ENCODE results near the gene DSCAM. TPM values are rescaled to one million over a fixed set of nuclear protein-coding genes. Genes with fewer than 3 reads are reported as not detected.
"Not testable (repeated sequence)": the region's sequence is repeated elsewhere in the genome, so short reads cannot be mapped to it uniquely, and the experiment has no call there.

Gene DSCAM
- total RNA-seq, 2 donors from 2014 or later, result not detected

DNA sequence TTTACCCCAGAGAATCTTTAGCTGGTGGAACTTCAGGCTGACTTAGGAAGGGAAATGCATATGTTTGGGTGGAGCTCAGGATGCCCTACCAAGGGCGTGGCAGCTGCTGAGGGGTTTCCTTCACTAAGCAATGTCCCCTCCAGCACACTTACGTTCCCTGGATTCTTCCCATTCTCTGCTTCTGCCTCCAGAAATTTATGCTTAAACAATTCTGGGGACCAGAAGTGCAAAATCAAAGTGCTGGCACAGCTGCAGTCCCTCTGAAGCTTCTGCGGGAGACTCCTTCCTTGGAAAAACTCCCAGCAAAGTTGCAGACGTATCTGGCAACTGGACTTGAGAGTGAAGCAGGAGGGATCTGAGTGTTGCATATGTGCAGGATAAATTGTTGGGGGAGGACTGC, 576.9 kb downstream of the DSCAM start:
- DNase-seq (ENCODE audit: low spot score), result no peak
- no peak for ATAC-seq
- H3K9me3 Mint-ChIP-seq, result peaks cover 6% of the 10 kb centered on the region
- H3K36me3 Mint-ChIP-seq, result no peaks in the 10 kb centered on the region
- no peaks in the 10 kb centered on the region for H3K27me3 Mint-ChIP-seq
- no peak overlapping the region for H3K4me3 Mint-ChIP-seq
- H3K4me1 Mint-ChIP-seq (ENCODE audit: low read depth in 2 of 2), result no peaks in the 10 kb centered on the region
- H3K27ac Mint-ChIP-seq, result no peak overlapping the region

DNA sequence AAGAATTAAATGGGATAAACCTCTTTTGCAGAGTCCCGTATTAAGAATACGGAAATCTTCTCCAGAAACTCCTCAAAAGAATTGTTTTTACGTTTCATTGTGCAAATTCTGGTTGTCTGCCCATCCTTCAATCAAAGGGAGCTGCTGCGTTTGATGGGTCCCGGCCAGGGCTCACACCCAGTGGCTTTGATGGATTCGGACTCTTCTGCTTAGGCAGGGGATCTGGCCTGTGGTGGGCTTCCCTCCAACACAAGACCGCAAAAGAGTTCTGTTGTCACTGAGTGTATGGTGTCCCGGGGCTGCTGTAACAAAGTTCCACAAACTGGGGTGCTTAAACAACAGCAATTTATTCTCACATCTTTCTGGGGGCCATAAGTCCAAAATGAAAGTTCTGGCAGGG, 577.7 kb downstream of the DSCAM start:
- H3K36me3 Mint-ChIP-seq, result no peaks in the 10 kb centered on the region
- peaks cover 6% of the 10 kb centered on the region for H3K9me3 Mint-ChIP-seq
- no peak for ATAC-seq

DNA sequence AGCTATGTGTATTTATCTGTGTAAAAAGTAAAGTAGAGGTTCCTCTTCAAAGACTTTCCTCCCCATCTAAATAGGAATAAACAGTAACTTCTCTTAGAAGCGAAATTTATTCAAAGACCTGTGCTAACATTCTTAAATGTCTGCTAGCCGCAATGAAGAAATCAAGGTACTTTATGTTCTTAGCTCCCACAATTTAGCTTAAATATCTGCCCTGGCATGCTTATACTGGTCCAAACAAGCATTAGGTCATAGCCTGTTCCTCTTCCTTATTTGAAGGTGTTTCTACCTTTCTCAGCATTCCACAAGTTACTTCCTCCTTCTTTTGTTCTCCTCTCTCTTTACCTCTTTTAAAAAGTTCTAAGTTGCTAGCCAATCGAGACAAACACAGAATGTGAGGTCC, 588.5 kb downstream of the DSCAM start:
- H3K4me1 Mint-ChIP-seq (ENCODE audit: low read depth in 2 of 2); DNase-seq (ENCODE audit: low spot score); H3K27ac Mint-ChIP-seq; H3K4me3 Mint-ChIP-seq; ATAC-seq; H3K27me3 Mint-ChIP-seq; H3K36me3 Mint-ChIP-seq: not testable (repeated sequence)
- H3K9me3 Mint-ChIP-seq, result peaks cover 15% of the 10 kb centered on the region

More for the DNA sequence above, 577.7 kb downstream of the DSCAM start:
- H3K4me3 Mint-ChIP-seq, result no peak overlapping the region
- no peak for DNase-seq (ENCODE audit: low spot score)
- no peaks in the 10 kb centered on the region for H3K27me3 Mint-ChIP-seq
- no peak overlapping the region for H3K27ac Mint-ChIP-seq
- no peaks in the 10 kb centered on the region for H3K4me1 Mint-ChIP-seq (ENCODE audit: low read depth in 2 of 2)

DNA sequence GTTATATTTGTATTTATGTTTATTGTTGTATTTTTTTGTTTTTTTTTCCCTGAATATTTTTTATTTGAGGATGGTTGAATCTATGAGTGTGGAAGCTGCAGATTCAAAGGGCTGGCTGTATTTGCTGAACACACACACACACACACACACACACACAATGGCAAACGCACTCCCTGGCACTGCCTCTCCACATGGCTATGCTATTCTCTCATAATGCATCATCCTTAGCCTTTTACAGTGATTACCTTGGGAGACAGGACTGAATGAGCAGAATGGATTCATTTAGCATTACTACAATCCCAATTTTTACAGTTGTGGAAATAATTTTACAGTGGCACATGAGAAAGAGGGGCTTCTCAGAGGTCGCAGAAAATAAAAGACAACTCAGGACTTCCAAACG, 589.6 kb downstream of the DSCAM start:
- H3K4me3 Mint-ChIP-seq, result no peak overlapping the region
- H3K9me3 Mint-ChIP-seq, result peaks cover 15% of the 10 kb centered on the region
- DNase-seq (ENCODE audit: low spot score) (no peak), ATAC-seq (no peak)
- no peaks in the 10 kb centered on the region for H3K36me3 Mint-ChIP-seq
- no peaks in the 10 kb centered on the region for H3K27me3 Mint-ChIP-seq
- H3K4me1 Mint-ChIP-seq (ENCODE audit: low read depth in 2 of 2), result no peaks in the 10 kb centered on the region
- no peak overlapping the region for H3K27ac Mint-ChIP-seq

DNA sequence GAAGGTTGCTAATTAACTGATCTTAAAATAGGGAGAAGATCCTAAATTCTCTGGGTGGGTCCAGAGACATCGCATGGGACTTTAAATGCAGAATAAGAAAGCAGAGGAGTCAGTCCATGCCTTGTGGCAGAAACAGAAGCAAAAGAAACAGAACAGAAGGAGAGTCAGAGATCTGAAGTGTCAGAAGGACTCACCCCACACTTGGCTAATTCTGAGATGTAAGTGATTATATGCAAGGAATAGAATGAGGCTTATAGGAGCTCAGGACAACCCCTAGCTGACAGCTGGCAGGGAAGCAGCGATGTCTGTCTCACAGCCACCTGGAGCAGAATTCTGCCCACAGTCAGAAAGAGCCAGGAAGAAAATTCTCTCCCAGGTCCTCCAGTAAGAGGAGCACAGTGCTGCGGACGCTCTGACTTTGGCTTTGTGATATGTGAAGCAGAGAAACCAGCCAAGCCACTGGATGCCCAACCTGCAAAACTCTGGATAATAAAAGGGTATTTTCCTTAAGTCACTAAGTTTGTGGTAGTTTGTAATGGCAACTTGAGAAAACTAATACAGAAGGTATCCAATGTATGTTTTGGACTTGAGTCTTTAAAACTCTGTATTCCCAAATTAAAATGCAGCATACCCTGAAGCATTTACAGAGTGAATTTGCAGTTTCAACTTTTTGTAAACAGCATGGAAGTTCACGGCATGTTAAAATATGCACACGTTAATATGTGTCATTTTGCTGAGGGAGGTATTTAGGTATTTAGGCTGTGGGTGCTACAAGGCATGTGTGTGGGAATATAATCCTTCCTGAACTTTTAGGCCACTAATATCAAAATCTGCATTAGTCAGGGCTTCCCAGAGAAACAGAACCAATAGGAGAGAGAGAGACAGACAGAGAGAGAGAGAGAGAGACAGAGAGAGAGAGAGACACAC, 591.2 kb downstream of the DSCAM start:
- DNase-seq (ENCODE audit: low spot score) (no peak), ATAC-seq (no peak)
- Mint-ChIP-seq H3K4me3 (no peak overlapping the region), H3K4me1 (ENCODE audit: low read depth in 2 of 2) (no peaks in the 10 kb centered on the region), H3K27me3 (no peaks in the 10 kb centered on the region), H3K36me3 (no peaks in the 10 kb centered on the region), H3K9me3 (peaks cover 17% of the 10 kb centered on the region), H3K27ac (no peak overlapping the region)

DNA sequence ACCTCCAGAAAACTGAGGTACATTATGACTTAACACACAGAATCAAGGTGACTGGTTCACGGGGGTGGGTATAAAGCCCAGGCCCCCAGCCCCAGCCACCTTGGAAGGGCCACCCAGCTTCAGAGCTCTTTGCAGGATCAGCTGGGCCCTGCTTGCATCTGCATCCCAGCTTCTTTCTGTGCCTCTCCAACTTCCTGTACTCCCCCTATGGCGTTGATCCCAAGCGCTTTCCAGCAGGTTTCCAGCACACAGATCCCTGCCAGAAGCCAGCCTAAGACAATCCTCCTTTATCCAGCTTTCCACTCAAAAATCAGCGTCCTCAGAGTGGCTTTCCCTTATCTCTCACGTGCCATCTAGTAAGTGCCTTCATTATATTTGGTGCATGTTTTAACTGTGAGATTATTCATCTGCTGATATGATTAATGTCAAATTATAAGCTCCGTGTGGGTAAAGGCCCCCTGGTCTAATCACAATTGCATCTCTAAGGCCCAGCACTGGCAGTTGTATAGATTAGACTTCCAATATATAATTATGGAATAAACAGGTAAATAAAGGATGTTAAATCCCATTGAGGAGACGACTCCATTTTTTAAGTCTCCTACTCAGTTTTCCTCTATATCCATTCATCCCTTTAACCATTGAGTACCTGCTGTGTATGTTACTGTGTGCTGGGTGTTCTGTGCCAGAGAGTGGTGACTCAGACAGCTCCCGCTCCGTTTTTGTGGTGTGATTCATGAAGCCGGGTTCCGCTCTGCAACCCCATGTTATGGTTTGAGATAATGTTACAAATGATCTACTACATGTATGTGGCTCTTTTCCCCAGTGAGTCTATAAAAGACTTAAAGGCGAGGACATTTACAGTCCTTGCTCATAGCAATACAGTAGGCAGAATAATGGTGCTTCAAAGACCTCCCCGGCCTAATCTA, 592.2 kb downstream of the DSCAM start:
- Mint-ChIP-seq H3K4me1 (ENCODE audit: low read depth in 2 of 2) (no peaks in the 10 kb centered on the region), H3K9me3 (peaks cover 17% of the 10 kb centered on the region), H3K27ac (no peak overlapping the region), H3K27me3 (no peaks in the 10 kb centered on the region), H3K4me3 (no peak overlapping the region), H3K36me3 (no peaks in the 10 kb centered on the region)
- no peak for ATAC-seq
- no peak for DNase-seq (ENCODE audit: low spot score)

DNA sequence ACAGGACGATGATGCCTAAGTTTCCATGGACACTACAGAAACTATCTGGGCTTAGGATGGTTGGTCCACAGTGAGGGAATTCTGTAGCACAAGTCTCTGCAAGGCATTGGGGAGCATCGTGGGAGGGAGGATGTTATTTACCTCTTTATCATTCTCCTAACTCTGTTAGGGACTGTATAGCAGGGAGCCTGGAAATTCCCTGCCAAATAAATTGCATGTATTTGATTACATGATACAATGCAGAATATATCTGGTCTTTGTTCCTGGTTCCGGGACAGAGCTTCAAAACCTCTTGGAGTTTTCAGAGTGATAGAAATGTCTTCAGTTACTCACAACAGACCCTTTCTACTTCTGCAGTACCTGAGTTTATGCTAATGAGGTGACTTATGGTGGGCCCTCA, 593.8 kb downstream of the DSCAM start:
- no peak for ATAC-seq
- H3K36me3 Mint-ChIP-seq, result no peaks in the 10 kb centered on the region
- no peak overlapping the region for H3K27ac Mint-ChIP-seq
- peaks cover 24% of the 10 kb centered on the region for H3K9me3 Mint-ChIP-seq
- DNase-seq (ENCODE audit: low spot score), result no peak
- H3K27me3 Mint-ChIP-seq, result no peaks in the 10 kb centered on the region
- H3K4me1 Mint-ChIP-seq (ENCODE audit: low read depth in 2 of 2), result no peaks in the 10 kb centered on the region
- no peak overlapping the region for H3K4me3 Mint-ChIP-seq

DNA sequence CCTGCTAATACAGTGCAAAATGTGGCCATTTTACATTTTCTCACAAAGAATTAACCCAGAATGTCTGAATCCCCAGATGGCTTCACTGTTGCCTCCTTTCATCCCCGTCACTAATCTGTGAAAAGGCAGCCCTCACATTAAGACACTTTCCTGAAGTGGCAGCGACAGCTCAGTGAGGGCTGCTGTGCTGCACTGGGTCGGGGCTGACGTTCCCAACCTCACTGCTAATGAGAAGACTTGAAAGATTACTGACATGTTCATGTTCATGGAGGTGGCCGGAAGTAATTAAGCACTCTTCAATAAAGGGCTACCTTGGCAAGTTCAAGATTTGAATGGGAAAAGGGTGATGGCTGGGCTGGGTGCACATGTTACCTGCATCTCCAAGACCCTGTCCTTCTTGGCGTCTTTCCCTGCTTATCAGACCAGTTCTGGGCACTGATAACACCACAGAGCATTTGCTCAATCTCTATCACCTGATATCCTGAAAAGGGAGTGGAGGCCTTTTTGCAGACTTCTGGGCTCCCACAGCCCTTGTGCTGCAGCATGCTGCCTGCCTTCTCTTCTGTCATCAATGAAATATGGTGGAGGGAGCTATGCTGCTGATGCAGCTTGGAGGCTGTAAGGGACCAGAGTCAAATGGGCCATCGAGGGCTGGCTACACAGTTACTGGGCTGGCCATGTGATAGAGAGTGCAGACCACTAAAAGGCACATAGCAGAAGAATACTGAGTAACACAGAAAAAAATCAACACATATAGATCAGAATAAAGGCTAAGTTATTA, 596.3 kb downstream of the DSCAM start:
- Mint-ChIP-seq H3K27me3 (no peaks in the 10 kb centered on the region), H3K27ac (no peak overlapping the region), H3K9me3 (peaks cover 23% of the 10 kb centered on the region), H3K4me3 (no peak overlapping the region), H3K4me1 (ENCODE audit: low read depth in 2 of 2) (no peaks in the 10 kb centered on the region), H3K36me3 (no peaks in the 10 kb centered on the region)
- DNase-seq (ENCODE audit: low spot score) (no peak), ATAC-seq (no peak)

DNA sequence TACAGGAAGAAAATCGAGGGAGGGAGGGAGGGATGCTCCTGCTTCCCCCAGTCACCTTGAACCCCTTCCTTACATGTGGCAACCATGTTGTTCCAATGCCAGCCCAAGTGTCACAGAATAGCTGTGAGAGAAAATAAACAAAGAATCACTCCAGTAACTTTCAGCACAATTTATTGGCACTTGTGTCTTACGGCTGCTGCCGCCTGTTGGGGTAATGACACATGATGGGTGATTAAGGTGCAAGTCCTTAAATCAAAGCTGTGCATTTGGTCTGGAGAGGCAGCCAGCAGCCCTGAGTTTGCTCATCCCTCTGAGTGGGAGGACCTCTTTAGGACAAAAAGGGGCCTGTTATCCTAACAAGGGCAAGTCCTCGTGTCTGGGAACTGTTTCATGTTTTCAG, 602.0 kb downstream of the DSCAM start:
- H3K4me3 Mint-ChIP-seq, result no peak overlapping the region
- no peaks in the 10 kb centered on the region for H3K4me1 Mint-ChIP-seq (ENCODE audit: low read depth in 2 of 2)
- H3K27me3 Mint-ChIP-seq, result no peaks in the 10 kb centered on the region
- DNase-seq (ENCODE audit: low spot score) (no peak), ATAC-seq (no peak)
- H3K9me3 Mint-ChIP-seq, result peaks cover 25% of the 10 kb centered on the region
- no peaks in the 10 kb centered on the region for H3K36me3 Mint-ChIP-seq
- no peak overlapping the region for H3K27ac Mint-ChIP-seq

DNA sequence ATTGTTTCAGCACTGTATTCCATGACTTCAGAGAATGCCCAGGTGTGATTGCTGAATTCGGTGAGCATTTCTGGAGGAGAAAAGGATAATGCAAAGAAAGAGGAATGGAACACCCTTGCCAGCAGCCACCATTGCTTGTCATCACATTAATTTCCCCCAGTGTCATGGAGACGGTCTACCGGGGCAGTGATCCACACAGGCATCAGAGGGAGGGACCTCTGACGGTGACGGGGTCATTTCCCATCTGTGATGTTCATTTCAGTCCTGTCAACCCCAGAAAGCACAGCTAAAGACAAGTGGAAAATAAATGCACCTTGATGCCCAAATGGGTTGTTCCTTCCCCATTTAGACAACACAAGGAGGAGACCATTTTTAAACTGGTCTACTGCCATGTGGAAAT, 603.3 kb downstream of the DSCAM start:
- no peak overlapping the region for H3K4me3 Mint-ChIP-seq
- DNase-seq (ENCODE audit: low spot score) (no peak), ATAC-seq (no peak)
- no peaks in the 10 kb centered on the region for H3K4me1 Mint-ChIP-seq (ENCODE audit: low read depth in 2 of 2)
- H3K9me3 Mint-ChIP-seq, result peaks cover 25% of the 10 kb centered on the region
- H3K27ac Mint-ChIP-seq, result no peak overlapping the region
- H3K36me3 Mint-ChIP-seq, result no peaks in the 10 kb centered on the region
- H3K27me3 Mint-ChIP-seq, result no peaks in the 10 kb centered on the region

DNA sequence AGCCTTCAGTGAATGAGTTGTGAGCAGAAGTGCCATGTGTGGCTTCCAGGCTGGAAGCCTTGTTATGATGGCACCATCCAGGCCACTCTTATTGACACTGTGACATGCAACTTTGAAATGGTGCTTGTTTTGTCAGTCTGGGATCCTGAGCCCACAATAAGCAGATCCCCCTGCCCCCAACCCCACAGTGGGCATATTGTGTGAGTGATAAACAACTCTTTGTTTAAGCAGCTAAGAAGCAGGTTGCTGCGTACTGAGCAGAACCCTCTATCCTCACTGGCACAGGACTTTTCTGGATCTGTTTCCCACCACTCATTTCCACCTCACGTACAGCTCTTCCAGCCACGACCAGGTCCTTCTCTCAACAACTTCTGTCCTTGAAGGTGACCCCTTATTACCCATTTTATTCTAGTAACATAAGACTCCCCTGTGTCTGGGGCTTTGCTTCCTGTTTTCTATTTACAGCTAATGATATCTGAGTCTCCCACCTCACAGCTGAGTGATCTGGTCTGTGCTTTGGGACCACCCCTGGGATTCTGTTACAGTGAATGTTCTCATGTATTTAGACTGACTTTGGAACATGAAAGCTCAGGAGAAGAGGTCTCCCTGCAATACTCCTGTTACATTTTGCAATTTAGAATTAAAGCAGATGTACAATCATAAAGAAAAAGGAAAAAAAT, 604.2 kb downstream of the DSCAM start:
- Mint-ChIP-seq H3K4me3 (no peak overlapping the region), H3K27ac (no peak overlapping the region), H3K36me3 (no peaks in the 10 kb centered on the region), H3K27me3 (no peaks in the 10 kb centered on the region), H3K9me3 (peaks cover 19% of the 10 kb centered on the region), H3K4me1 (ENCODE audit: low read depth in 2 of 2) (no peaks in the 10 kb centered on the region)
- ATAC-seq (no peak), DNase-seq (ENCODE audit: low spot score) (no peak)

DNA sequence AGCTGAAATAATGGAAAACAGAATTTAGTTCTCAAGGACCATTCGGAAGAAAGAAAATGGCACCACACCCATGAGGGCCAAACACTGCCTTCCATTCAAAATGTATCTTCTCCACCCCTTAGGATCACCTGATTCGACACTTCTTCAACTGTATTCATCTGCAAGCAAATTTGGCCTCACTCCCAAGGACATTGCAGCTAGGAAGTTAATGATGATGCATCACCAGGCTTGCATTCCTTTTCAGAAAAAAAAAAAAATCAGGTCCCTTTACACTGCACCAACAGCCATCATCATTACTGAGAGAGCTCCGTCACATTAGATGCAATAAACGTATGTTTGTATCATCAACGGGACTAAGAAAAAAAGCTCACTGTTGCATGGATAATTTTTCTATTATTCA, 611.4 kb downstream of the DSCAM start:
- H3K27me3 Mint-ChIP-seq, result no peaks in the 10 kb centered on the region
- ATAC-seq (no peak), DNase-seq (ENCODE audit: low spot score) (no peak)
- no peak overlapping the region for H3K27ac Mint-ChIP-seq
- H3K4me3 Mint-ChIP-seq, result no peak overlapping the region
- H3K4me1 Mint-ChIP-seq (ENCODE audit: low read depth in 2 of 2), result no peaks in the 10 kb centered on the region
- peaks cover 5% of the 10 kb centered on the region for H3K36me3 Mint-ChIP-seq
- H3K9me3 Mint-ChIP-seq, result peaks cover 9% of the 10 kb centered on the region

DNA sequence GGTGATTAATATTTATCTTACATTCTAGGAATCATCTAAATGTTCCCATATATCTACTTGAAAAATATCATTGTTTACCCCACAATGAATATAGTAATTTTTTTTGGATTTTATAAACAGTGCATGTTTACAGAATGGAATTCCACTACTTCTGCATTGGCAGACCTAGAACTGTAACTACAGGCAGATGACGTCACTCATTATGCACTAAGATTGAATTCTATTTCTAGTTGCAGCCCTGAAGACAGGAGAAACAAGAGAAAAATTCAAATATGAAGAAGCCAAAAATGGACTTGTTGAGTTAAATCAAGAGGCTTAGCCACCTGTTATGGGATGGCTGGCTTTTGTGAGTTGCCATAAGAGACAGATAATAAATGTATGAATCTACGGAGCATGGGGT, 615.0 kb downstream of the DSCAM start:
- ATAC-seq (no peak), DNase-seq (ENCODE audit: low spot score) (no peak)
- Mint-ChIP-seq H3K4me3 (no peak overlapping the region), H3K27ac (no peak overlapping the region), H3K9me3 (peaks cover 6% of the 10 kb centered on the region), H3K36me3 (peaks cover 5% of the 10 kb centered on the region), H3K27me3 (no peaks in the 10 kb centered on the region), H3K4me1 (ENCODE audit: low read depth in 2 of 2) (no peaks in the 10 kb centered on the region)
